ENCODE data around the gene CTSG.

CTSG gene, protein sequence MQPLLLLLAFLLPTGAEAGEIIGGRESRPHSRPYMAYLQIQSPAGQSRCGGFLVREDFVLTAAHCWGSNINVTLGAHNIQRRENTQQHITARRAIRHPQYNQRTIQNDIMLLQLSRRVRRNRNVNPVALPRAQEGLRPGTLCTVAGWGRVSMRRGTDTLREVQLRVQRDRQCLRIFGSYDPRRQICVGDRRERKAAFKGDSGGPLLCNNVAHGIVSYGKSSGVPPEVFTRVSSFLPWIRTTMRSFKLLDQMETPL

GRCh38 chr14:24576182-24576581 lies at the start of gene CTSG:
CTSG (minus strand) TSS chr14:24576250; CDS start chr14:24576223, 27 bp downstream.
- Histone ChIP-seq H3K9me3 (replicated peaks; ENCODE audit: insufficient read depth, low read length) (no peaks in the 10 kb centered on the region), H3K27ac (ENCODE audit: low read length) (no peak within 1 kb of the TSS), H3K4me3 (ENCODE audit: low read length) (no peak within 1 kb of the TSS), H3K9me2 (replicated peaks; ENCODE audit: insufficient read depth, low read length) (no peaks in the 10 kb centered on the region), H3F3A (ENCODE audit: insufficient read depth, low read length) (no peaks in the 10 kb centered on the region), H3K36me3 (replicated peaks; ENCODE audit: insufficient read depth, low read length) (no peaks in the 10 kb centered on the region), H3K9ac (ENCODE audit: low read length) (no peak within 1 kb of the TSS), H3K79me2 (ENCODE audit: low read length) (no peaks in the 10 kb centered on the region), H3K4me1 (ENCODE audit: low read length) (no peaks in the 10 kb centered on the region), H3K4me2 (ENCODE audit: low read depth, low read length) (no peak within 1 kb of the TSS), H3K27me3 (replicated peaks; ENCODE audit: insufficient read depth, low read length) (no peaks in the 10 kb centered on the region), H2AFZ (ENCODE audit: low read length) (no peak within 1 kb of the TSS), H4K20me1 (ENCODE audit: insufficient read depth, low read length) (no peaks in the 10 kb centered on the region)
- TF ChIP-seq EZH2phosphoT487 (IDR thresholded peaks at IDR 0.05; ENCODE audit: low read length) (no peak), CTCF (IDR thresholded peaks at IDR 0.05; ENCODE audit: low read length) (no peak)
- DNase-seq = no peak

- H3K9me3 ChIP-seq (replicated peaks; ENCODE audit: insufficient read depth, low read length) = no peaks in the 10 kb centered on the region
- H2AFZ ChIP-seq (ENCODE audit: low read length) = no peak overlapping the region
- H3K4me1 ChIP-seq (ENCODE audit: low read length) = peaks cover 25% of the 10 kb centered on the region
- no peaks in the 10 kb centered on the region for H3K9me2 ChIP-seq (replicated peaks; ENCODE audit: insufficient read depth, low read length)
- H3K9ac ChIP-seq (ENCODE audit: low read length) = no peak overlapping the region
- no peaks in the 10 kb centered on the region for H3F3A ChIP-seq (ENCODE audit: insufficient read depth, low read length)
- no peak overlapping the region for H3K27ac ChIP-seq (ENCODE audit: low read length)
- H4K20me1 ChIP-seq (ENCODE audit: insufficient read depth, low read length) = no peaks in the 10 kb centered on the region
- no peaks in the 10 kb centered on the region for H3K27me3 ChIP-seq (replicated peaks; ENCODE audit: insufficient read depth, low read length)
- H3K79me2 ChIP-seq (ENCODE audit: low read length) = no peaks in the 10 kb centered on the region
- no peaks in the 10 kb centered on the region for H3K36me3 ChIP-seq (replicated peaks; ENCODE audit: insufficient read depth, low read length)
- TF ChIP-seq EZH2phosphoT487 (IDR thresholded peaks at IDR 0.05; ENCODE audit: low read length) (no peak), CTCF (IDR thresholded peaks at IDR 0.05; ENCODE audit: low read length) (no peak), EZH2 (optimal IDR thresholded peaks at IDR 0.05; ENCODE audit: low read depth, low read length) (no peak)
- no peak overlapping the region for H3K4me2 ChIP-seq (ENCODE audit: low read depth, low read length)
- H3K4me3 ChIP-seq (ENCODE audit: low read length) = no peak overlapping the region
- DNase-seq = no peak
Measured at GRCh38 chr14:24613747-24614146, 37.7 kb upstream of the CTSG start.

DNA sequence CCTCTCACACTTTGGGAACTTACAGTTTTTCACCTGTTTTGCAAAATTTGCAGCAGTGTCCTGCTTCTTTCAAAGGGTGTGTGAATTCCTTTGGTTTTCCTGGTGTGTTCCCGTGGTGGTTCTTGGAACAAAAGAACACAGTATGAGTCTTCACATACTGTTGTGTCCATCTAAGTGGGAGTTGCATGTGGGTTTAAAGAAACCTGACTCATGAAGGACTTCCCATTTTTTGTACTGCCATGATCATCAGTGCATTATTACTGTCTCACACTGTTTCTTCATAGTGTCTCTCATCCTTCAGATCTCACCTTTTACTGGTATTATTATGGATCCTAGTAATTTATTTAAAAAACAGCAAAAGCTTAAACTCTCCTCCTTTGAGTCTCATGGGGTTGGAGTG lies 37.2 kb upstream of the CTSG start:
- no peak for DNase-seq
- no peak for TF ChIP-seq CTCF (IDR thresholded peaks at IDR 0.05; ENCODE audit: low read length)
- TF ChIP-seq EZH2 (optimal IDR thresholded peaks at IDR 0.05; ENCODE audit: low read depth, low read length) = no peak
- TF ChIP-seq EZH2phosphoT487 (IDR thresholded peaks at IDR 0.05; ENCODE audit: low read length) = no peak
- H3K9me2 ChIP-seq (replicated peaks; ENCODE audit: insufficient read depth, low read length) = no peaks in the 10 kb centered on the region
- peaks cover 29% of the 10 kb centered on the region for H3K4me1 ChIP-seq (ENCODE audit: low read length)
- H3F3A ChIP-seq (ENCODE audit: insufficient read depth, low read length) = no peaks in the 10 kb centered on the region
- H3K9me3 ChIP-seq (replicated peaks; ENCODE audit: insufficient read depth, low read length) = no peaks in the 10 kb centered on the region
- H2AFZ ChIP-seq (ENCODE audit: low read length) = no peak overlapping the region
- no peak overlapping the region for H3K4me2 ChIP-seq (ENCODE audit: low read depth, low read length)
- no peaks in the 10 kb centered on the region for H3K36me3 ChIP-seq (replicated peaks; ENCODE audit: insufficient read depth, low read length)
- no peaks in the 10 kb centered on the region for H4K20me1 ChIP-seq (ENCODE audit: insufficient read depth, low read length)
- H3K4me3 ChIP-seq (ENCODE audit: low read length) = no peak overlapping the region
- H3K27ac ChIP-seq (ENCODE audit: low read length) = no peak overlapping the region
- no peaks in the 10 kb centered on the region for H3K27me3 ChIP-seq (replicated peaks; ENCODE audit: insufficient read depth, low read length)
- no peaks in the 10 kb centered on the region for H3K79me2 ChIP-seq (ENCODE audit: low read length)
- H3K9ac ChIP-seq (ENCODE audit: low read length) = no peak overlapping the region

Measured in MM.1S (cell line).